GM19328 (cell line): Measurements from ENCODE around the gene BTNL3.
"Not testable (repeated sequence)": the region's sequence is repeated elsewhere in the genome, so short reads cannot be mapped to it uniquely, and the experiment has no call there.

Experiments
- ATAC-seq: cut with Tn5 transposase; IDR thresholded peaks from one replicate; pipeline ENCODE4 v1.9.1; 2021; ENCODE audit warnings: mild to moderate bottlenecking, moderate library complexity; ENCODE audit not compliant: unreplicated experiment

Gene BTNL3

DNA sequence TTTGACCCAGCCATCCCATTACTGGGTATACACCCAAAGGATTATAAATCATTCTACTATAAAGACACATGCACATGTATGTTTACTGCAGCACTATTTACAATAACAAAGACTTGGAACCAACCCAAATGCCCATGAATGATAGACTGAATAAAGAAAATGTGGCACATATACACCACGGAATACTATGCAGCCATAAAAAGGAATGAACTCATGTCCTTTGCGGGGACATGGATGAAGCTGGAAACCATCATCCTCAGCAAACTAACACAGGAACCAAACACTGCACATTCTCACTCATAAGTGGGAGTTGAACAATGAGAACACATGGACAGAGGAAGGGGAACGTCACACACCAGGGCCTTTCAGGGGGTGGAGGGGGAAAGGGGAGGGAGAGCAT is 28.8 kb downstream of the BTNL3 start:
- not testable (repeated sequence) for ATAC-seq

DNA sequence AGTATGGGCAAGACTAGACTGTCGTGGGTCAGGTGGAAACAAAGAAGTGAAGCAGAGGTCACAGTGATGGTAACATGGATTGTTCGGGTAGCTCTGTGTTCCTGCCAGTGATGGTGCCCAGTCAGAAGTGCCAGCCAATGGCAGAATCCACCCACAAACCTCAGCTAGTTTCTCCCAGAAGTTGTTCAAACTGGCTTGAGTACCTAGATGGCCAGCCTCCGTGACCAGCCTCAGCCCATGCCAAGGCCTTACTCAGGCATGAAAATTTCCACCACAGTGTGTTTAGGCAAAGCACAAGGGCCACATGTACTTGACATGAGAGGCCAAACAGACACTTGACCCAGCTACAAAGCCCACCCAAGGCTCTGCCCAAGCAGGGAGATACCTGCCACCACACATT is 32.0 kb downstream of the BTNL3 start:
- no peak for ATAC-seq

DNA sequence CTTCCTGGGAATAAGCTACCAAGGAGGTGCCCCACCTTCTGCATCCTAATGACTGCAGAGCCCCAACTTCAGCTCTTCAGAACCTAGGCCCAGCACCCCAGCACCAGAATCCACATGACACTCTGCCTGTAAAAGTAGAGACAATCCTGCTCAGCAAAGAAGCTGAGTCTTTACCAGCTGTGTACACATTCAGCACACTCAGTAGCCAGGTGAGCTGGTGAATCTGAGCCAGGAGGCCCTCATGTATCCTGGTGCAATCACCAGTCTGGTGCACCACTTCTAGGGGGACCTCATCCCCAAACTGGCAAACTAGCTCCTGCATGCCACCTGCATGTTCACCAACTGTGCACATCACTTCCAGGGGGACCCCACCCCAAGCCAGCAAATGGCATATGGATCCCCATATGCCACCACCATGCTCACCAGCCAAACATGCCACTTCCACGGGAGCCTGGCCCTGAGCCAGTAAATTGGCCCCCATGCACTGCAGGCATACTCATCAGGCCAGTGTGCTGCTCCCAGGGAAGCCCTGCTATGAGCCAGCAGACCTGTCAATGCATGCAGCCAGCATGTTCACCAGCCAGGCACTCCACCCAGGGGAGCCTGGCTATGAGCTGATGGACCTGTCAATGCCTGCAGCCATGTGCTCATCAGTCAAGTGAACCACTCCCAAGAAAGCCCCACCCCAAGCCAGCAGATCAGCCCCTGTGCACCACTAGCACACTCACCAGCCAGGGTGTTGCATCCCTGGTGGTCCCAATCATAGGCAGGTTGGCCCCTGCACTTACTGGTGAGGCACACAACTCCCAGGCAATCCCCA is 35.8 kb downstream of the BTNL3 start:
- ATAC-seq, result no peak

DNA sequence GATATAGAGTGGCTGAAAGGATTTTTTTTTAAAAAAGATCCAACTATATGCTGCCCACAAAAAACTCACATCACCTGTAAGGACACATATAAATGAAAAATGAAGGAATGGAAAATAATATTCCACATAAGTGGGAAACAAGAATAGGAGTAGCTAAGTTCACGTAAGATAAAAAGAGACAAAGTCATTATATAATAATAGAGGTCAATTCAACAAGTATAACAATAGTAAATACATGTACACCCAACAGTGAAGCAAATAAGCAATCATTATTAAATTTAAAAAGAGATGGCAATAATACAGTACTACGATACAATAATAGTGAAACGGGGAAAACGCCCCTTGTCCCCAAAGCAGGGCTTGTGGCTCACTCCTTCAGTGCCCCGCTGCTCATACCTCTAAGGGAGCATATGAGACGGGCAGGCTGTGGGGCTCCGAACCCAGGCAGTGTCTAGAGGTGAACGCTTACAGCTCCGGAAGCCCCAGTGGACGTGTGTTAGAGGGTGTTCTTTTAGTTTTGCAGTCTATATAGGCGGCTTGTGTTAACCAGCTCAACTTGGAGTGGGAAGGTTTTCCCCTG is 38.9 kb downstream of the BTNL3 start:
- ATAC-seq, result no peak

DNA sequence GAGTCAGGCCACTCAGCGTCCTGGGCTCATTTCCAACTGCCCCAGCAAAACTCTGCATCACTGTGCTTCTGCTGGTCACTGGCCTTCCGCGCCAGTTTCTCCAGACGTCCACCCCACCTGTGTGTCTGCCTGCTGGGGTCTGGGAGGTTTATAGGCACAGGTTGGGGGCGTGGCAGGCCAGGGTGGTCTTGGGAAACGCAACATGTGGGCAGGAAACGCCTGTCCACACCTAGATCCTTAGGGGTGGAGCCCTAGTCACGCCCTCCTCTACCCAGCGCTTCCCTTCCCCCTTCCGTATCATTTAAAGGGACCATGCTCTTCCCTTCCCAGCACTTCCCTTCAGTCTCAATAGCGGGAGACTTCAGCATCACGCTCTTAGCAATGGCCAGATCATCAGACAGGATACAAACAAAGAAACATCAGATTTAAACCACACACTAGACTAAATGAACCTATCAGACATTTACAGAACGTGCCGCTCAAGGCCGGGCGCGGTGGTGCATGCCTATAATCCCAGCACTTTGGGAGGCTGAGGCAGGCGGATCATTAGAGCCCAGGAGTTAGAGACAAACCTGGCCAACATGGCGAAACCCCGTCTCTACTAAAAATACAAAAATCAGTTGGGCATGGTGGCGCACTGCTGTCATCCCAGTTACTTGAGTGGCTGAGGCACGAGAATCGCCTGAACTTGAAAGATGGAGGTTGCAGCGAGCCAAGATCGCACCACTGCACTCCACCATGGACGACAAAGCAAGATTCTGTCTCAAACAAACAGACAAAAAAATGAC is 39.6 kb downstream of the BTNL3 start:
- no peak for ATAC-seq

DNA sequence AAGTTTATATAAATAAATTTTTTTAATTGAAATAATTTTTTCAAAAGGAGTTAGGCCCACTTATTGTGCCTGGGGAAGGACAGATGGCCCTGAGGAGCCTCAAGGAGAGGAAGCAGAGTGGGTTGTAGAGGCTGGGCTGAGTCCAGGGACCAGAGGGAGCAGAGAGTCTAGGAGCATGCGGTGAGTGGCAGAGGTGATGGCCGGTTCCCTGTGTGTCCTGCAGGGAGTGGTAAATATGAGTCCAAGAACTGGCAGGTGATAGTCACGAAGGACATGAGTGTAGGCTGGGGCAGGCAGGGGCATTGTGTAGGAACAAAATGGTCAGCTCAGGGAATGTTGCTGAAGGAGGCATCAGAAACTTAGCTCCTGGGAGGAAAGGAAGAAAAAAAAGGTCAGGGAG is 43.1 kb downstream of the BTNL3 start:
- ATAC-seq, result no peak

DNA sequence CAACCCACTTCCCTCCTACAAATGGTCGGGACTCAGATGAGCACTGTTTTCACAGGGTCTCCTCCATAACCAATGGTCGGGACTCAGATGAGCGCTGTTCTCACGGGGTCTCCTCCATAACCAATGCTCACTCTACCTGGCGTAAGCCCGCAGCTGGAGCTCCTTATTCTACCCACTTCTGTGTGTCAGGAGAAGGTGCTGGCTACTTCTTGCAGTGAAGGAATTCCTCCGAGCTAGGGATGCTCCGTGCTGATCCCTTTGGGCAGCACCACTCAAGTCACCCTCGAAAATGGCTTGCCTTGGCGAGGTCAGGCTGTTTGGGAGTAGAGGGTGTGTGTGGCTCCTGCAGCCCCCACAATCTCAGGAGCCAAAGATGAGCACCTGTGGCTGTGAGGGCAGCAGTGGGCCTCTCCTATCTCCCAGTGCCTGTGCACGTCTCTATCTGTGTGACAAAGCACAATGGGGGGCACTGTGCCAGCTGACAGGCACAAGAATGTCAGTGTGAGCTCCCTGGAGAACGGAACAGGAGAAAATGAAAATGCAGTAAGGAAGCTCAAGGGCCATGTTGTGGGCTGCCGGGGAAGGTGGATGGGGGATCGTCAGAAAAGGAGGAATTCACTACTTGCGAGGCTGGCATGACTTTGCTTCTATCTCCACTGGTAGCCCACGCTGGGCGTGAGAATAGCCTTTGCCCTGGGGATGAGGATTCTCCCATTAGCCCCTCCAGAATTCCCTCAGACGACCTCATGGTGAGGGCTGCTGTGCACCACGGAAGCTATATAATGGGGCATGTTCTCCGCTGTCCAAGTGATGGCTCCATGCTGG is 47.6 kb downstream of the BTNL3 start:
- no peak for ATAC-seq

DNA sequence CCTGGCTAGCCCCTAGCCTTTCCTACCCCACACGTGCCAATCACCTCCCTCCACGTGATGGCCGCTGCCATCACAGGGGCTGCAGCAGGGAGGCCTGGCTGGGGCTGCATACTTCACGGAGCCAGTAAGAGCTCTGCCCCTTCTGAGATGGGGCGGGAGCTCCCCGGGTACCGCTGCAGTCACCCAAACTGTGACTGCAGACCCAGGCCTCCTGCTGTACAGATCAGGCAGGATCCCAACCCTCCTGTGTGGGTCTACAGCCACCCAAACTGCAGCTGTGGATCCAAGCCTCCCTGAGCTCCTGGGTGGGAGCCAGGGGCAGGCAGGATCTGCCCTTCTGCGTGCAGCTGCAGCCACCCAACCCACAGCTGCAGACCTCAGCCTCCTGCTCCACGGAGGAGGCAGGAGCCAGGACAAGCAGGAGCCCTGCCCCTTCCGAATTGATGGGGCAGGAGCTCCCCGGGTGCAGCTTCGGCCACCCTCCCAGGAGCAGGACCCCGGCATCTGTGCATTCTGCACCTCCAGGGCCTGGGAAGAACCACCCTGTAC is 48.2 kb downstream of the BTNL3 start:
- ATAC-seq, result no peak

DNA sequence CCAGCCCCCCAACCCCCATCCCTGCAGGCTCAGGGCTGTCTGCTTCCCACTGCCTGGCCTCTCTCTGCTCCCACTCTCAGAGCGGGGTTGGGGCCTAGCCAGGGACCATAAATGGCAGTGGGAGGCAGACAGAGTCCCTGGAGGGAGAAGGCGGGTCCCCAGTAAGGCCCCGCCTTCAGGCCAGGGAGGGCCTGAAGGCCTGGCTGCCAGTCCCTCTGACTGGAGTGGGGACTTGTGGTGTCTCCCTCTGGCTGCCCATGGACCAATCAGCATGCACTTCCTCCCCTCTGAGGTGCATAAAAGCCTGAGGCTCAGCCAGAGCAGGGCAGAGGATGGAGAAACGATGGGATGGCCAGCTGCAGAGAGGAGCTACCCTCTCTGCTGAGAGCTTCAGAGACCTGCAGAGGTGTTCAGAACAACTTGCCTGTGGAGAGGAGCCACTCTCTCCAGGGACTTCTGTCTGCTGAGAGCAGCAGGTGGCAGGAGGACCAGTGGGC is 48.8 kb downstream of the BTNL3 start:
- ATAC-seq, result no peak

DNA sequence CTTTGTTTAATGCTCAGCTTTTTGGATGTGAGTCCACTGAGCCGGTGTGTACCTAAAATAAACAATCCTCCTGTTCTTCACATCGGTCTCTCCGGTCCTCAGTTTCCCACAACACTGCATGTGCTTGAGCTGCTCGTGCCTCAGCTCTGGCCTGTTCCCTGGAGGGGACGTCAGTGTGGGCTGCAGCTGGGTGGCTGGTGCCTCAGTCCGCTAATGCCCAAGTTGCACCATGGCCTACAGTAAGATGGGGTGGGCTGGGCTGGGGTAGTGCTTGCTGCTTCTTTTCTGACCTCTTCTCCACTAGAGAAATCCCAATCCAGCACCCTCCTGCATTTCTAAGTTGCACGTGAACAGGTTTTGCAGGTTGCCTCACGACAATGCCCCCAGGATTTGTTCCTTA is 50.8 kb downstream of the BTNL3 start:
- no peak for ATAC-seq

DNA sequence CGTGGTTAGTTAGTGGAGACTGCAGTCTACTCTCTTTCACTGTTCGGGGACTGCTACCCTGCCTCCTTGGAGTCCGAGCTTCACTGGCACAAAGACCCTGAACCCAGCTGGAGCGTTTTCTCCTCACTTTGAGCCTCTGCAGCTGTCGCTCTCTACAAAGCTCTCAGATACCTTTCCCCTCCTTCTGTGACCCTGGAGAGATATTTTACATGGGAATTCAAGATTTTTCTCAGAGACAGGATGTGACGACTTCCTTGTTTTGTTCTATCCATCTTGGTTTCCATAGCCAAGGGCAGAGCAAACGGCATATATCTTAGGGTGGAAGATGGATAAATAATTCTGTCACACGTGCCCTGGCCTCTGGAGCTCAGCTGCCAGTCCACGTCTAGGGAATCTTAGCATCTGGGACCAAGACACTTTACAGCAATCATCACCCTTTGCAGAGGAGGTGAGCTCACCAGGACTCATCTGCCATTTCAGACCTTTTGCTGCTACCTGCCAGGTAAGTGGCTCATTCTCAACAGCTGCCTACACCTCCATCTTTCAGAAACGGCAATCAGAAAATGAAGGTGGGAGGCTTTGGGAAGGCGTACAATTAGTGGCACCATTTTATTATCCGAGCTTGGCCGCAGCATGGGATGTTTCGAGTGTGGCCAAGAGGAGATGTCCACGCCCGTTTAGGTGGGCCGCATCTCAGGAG is 51.4 kb downstream of the BTNL3 start, which contains the start of gene BTNL9:
TSS of gene BTNL9 (plus strand) at position 336 of the 700 bp plus-strand sequence. CDS start 5,224 bp downstream, outside the sequence.
- no peak for ATAC-seq

DNA sequence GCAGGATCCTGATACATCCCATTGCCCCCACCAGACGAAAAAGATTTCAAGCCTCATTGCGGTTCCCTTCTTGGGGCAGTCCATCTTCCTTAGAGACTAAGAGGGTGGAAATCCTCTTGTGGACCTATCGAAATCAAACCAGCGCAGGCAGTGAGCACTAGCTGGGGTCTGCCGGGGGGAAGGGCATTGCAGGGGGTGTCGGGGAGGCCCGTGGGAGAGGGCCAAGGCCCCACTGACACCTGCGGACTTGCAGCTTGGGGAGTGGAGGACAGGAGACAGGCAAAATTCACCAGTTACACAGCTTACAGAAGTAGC is 51.9 kb downstream of the BTNL3 start:
- no peak for ATAC-seq

DNA sequence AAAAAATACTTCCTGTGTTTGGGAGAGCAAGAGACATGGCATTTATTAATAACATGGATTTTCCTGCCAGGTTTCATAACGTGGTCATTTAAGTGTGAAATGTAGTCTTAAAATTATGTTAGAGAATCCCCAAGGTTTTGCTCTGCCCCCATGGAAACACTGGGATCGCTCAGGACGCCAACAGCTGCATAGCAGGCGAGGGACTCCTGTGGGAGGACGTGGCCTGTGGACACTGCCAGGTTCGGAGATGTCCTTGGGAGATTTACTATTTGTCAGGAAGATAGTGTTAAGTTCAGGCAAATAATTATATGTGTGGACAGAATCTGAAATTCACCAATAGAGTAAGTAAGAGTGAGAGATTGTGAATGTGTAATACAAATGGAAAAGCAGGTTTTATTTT is 52.4 kb downstream of the BTNL3 start:
- ATAC-seq, result no peak

DNA sequence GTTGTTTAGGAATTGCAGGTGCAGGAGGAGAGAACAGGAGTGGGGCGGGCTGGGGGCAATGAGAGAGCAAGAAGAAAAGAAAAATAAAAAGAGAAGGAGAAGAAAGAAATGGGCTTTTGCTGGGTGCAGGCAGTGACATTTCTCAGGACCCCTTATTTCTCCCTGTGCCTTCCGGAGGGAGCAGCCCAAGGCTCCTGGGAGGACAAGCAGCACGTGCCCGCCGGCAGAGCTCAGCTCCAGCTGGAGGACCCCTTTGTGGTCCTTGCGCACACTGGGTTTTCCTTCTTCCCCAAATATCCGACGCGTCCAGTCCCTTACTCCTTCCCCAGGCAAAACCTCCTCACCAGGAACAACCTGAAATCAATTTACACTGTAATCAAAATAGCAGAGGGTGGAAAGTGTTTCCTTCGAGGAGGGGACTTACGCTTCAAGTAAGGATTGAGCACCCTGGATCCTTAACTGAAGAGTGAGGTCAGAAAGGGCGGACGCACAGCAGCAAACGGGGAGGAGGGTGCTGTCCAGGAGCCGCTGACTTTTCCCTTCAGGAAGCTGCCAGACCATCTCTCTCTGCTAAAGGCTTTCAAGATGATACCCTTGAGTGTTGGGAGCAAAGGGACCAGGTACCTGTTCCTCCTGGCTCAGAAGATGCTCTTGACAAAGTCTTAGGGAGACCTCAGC is 53.5 kb downstream of the BTNL3 start:
- no peak for ATAC-seq

DNA sequence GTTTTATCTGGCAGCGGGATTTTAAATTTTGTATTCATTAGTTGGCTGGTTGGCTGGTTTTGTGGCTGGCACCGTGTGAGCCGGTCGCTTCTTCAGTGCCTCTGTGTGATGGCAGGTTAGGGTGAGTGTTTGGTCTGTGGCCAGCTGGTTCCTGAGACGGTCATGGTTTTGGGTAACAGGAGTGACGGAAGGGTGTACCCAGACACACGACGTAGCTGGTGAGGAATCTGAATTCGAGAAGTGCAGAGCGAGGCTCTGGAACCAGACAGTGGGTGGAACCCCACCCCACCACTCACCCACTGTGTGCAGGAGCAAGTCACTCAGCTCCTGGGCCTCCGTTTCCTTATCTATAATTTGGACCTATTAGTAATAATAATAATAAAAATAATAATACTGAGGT is 54.1 kb downstream of the BTNL3 start:
- no peak for ATAC-seq

DNA sequence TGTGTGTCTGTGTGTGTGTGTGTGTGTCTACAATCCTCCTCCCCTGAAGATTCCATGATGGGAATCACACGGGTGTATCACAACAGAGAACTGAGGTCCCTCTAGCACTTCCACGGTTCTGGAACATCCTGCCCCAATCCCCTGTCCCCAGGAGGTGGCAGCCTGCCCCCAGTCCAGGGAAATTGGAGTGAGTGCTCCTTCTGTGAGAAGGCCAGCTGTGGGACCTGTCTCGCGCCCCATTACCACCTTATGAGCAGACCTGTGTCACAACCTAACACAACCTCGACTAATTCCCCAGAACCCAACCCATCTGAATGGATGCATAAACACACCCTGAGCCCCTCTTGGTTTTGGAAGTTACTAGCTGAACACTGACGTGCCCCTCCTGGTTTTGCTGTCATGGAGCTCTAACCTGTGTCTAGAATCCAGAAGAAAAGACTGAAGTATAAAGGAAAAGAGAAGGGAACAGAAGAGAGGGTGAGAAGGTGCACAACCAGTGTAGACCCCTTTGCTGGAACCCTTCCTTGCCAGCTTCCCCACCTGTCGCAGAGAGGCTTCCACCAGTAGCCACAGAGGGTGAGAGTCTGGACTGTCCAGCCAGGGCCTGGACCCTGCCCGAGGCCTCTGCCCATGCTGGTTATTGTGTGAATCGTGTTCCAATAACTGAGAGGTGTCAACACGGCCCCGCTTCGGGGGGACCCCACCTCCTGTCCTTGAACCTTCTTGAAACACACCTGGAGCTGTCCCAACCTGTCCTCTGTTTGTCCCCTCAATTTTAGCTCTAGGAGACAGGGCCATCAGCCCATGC is 54.8 kb downstream of the BTNL3 start:
- ATAC-seq, result no peak

DNA sequence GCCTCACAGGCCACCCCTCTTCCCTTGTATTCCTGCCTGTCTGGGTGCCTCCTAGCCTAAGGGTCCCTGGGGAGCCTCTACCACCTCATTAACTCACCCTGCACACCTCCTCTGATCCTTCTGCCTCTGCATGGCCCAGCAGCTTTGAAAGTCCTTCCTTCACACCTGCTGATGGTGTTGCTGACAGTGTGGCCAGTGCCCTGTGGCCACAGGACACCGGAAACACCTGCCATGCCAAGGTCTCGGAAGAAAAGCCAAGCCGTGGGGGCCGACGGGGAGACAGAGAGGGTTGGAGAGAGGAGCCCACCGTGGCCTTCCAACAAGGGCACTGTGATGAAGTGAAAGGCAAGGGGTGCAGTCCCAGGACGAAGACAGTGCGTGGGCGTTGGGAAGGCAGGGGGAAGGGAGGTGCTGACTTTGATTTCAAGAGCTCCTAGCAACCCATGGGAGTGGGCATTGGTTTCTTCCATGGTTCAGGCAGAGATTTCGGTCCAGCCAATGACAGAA is 55.5 kb downstream of the BTNL3 start:
- no peak for ATAC-seq

DNA sequence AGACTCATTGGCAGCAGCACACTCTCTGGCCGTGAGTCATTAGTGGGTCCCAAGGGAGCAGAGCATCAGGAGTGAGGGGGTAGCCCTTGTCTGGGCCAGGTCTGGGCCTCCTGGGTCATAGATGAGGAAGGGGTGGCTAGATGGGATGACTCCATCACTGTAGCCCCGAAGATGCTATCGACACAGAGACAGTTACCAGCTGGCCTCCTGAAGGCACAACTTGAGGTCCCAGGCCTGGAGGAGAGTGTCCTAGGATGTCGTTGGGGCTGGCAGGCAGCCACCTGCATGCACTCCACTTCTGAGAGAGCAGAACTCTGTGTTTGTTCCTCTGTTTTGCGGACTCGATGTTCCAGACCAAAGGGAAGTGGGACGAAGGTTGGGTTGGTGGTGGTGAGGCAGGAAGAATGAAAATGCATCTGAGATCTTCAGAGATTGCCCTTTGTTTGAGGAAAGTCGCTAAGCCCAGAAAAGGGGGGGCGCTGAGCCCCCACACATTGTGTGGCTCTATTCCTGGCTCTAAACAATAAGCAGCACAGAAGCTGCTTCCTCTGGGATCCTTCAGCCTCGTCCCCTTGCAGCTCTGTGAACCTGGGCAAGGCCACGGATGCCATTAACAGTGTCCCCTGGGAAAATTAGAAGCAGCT is 56.1 kb downstream of the BTNL3 start:
- no peak for ATAC-seq
